ENCODE results near the gene PHF13.

DNA sequence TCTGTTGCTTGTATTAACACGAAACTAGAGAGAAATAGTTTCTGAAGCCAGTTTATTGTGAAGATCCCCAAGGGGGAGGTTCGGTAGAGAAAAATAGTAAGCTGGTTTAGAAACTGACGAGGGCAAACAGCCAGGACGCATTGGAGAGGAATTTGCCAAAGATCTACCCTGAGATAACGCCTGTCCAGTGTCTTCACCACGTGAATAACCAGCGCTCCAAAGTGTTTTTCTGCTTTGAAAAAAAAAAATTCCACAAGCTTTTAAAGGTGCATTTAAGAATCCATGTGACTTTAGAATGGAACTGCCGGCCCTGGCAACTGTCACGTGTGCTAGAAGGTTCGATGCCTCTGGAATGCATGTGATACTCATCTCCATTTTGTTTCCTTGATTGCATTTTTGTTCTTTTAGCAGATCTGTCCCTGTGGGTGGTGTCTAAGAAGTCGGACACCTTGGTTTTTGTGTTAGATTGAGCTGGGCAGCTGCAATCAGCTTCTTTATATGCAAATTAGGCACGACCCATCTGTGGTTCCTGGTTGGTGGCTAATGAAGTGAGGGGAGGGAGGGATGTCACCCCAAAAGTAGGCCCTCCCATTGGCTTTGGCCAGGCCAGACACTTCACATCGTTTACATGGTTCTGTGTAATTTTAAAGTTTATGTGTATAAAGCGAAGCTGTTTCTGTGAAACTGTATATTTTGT is 9.9 kb downstream of the PHF13 start:
- TF ChIP-seq, protein P1, sequence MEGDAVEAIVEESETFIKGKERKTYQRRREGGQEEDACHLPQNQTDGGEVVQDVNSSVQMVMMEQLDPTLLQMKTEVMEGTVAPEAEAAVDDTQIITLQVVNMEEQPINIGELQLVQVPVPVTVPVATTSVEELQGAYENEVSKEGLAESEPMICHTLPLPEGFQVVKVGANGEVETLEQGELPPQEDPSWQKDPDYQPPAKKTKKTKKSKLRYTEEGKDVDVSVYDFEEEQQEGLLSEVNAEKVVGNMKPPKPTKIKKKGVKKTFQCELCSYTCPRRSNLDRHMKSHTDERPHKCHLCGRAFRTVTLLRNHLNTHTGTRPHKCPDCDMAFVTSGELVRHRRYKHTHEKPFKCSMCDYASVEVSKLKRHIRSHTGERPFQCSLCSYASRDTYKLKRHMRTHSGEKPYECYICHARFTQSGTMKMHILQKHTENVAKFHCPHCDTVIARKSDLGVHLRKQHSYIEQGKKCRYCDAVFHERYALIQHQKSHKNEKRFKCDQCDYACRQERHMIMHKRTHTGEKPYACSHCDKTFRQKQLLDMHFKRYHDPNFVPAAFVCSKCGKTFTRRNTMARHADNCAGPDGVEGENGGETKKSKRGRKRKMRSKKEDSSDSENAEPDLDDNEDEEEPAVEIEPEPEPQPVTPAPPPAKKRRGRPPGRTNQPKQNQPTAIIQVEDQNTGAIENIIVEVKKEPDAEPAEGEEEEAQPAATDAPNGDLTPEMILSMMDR (conservative IDR thresholded peaks at IDR 0.05; ENCODE audit: low read depth, low read length) = no peak
- no peak for TF ChIP-seq POLR2A (IDR thresholded peaks at IDR 0.05; ENCODE audit: low read depth, low read length)
- TF ChIP-seq CHD1 (IDR thresholded peaks at IDR 0.05; ENCODE audit: low read depth, low read length) = no peak
- no peak for TF ChIP-seq MAZ (IDR thresholded peaks at IDR 0.05; ENCODE audit: borderline replicate concordance, low read depth, low read length)
